SU-DHL-6 (cell line): ENCODE measurements around the gene UCP2.

Source experiments
- H2AFZ ChIP-seq: fragments of 200-600 bp; sonication (generic); 2 replicates; pipeline ENCODE4 v1.6.1; 2014; ENCODE audit warnings: low read depth, mild to moderate bottlenecking, moderate library complexity, mixed read lengths, antibody characterized with exemption, low read length; ENCODE audit not compliant: severe bottlenecking
- H3F3A ChIP-seq: fragments of 200-600 bp; shearing (Covaris generic); 2 replicates; pipeline ENCODE4 v1.6.0; 2016; ENCODE audit warnings: antibody characterized with exemption, mild to moderate bottlenecking; ENCODE audit not compliant: insufficient read depth
- H3K27ac ChIP-seq: fragments of 200-600 bp; sonication (generic); 2 replicates; pipeline ENCODE4 v1.5.1; 2016; ENCODE audit warnings: low read depth, mild to moderate bottlenecking, low read length, moderate library complexity, mixed read lengths
- H3K27me3 ChIP-seq: fragments of 200-600 bp; sonication (generic), shearing (Covaris generic); 2 replicates; pipeline ENCODE4 v1.6.0; 2014; ENCODE audit warnings: mild to moderate bottlenecking, low read length
- H3K36me3 ChIP-seq: fragments of 200-600 bp; sonication (generic); 2 replicates; pipeline ENCODE4 v1.6.1; 2014; ENCODE audit warnings: mild to moderate bottlenecking, low read length, mixed read lengths
- H3K4me2 ChIP-seq: fragments of 300-600, 200-600 bp; shearing (Covaris generic), sonication (generic); 2 replicates; pipeline ENCODE4 v1.6.0; 2014; ENCODE audit warnings: low read length, low read depth, mild to moderate bottlenecking; ENCODE audit not compliant: poor library complexity, severe bottlenecking
- H3K4me3 ChIP-seq: fragments of 200-600 bp; sonication (generic); 2 replicates; pipeline ENCODE4 v1.5.1; 2014; ENCODE audit warnings: antibody characterized with exemption, low read length, mild to moderate bottlenecking, mixed read lengths; ENCODE audit not compliant: insufficient read depth, poor library complexity, severe bottlenecking
- H3K79me2 ChIP-seq: fragments of 200-600 bp; sonication (generic); 2 replicates; pipeline ENCODE4 v1.6.1; 2014; ENCODE audit warnings: mild to moderate bottlenecking, low read length, moderate library complexity; ENCODE audit not compliant: insufficient read depth
- H3K9ac ChIP-seq: fragments of 200-600 bp; sonication (generic); 2 replicates; pipeline ENCODE4 v1.7.0; 2014; ENCODE audit warnings: mild to moderate bottlenecking, low read length
- H3K9me2 ChIP-seq: fragments of 200-600 bp; sonication (generic); replicated peaks from 2 replicates; pipeline ENCODE4 v1.6.1; 2014; ENCODE audit warnings: low read length; ENCODE audit not compliant: insufficient read depth
- H3K9me3 ChIP-seq: fragments of 200-600 bp; sonication (generic); 2 replicates; pipeline ENCODE4 v1.6.1; 2014; ENCODE audit warnings: low read length, mixed read lengths; ENCODE audit not compliant: insufficient read depth
- H4K20me1 ChIP-seq: fragments of 200-600 bp; sonication (generic); 2 replicates; pipeline ENCODE4 v1.6.1; 2014; ENCODE audit warnings: low read depth, mild to moderate bottlenecking, antibody characterized with exemption, low read length, moderate library complexity, mixed read lengths
- EZH2phosphoT487 ChIP-seq: fragments of 200-600 bp; sonication (generic), shearing (Covaris generic); conservative IDR thresholded peaks from 2 replicates; pipeline ENCODE4 v1.6.1; 2018; ENCODE audit warnings: mild to moderate bottlenecking, antibody characterized with exemption, low read length, moderate library complexity, mixed read lengths
- TF ChIP-seq, protein P1 (sequence below): fragments of 200-600 bp; sonication (generic); IDR thresholded peaks from one replicate; pipeline ENCODE4 v1.5.1; 2017; ENCODE audit warnings: antibody characterized with exemption, mild to moderate bottlenecking, low read length, moderate library complexity; ENCODE audit not compliant: insufficient read depth, poor library complexity, severe bottlenecking

Gene UCP2

DNA sequence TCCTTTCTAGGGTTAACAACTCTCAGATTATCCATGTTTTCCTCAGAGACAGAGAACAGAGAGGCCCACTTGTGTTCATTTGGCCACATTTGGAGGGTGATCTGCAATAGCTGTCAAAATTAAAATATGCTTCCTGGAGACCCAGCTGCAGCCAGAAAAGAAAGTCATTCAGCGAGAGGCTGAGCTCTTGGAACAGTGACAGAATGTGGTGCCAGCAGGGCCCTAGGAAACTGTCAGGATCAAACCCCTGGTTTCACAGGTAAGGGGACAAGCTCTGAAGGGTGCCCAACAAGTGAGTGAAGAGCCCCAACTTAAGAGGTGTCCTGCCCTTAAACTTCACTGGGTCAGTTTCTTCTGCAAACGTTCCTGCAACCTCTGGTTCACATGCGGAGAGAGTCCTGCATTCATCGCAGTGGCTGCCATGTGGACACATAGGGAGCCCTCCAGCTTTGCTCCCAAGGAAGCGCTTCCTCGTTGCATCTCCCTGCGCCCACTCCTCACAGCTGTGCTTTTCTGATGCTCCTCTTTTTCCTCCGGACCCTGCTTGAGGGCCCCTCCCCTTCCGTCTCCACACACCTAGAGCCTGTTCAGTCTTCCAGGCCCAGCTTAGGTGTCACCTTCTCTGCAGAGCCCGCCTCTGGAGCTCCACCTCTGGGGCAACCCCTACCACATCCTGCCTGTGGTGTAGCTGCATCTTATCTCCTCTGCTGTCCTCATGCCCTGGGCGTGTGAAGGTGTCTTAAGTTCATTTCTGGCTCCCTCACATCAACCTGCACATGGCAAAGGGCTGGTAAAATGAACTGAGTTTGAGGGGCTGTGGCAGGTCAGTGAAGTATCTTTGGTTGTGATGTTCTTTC is 22.3 kb upstream of the UCP2 start:
- no peaks in the 10 kb centered on the region for H3K79me2 ChIP-seq
- H4K20me1 ChIP-seq = no peaks in the 10 kb centered on the region
- no peak overlapping the region for H3K4me2 ChIP-seq
- H3K27me3 ChIP-seq = no peaks in the 10 kb centered on the region
- H3F3A ChIP-seq = no peaks in the 10 kb centered on the region
- H3K36me3 ChIP-seq = no peaks in the 10 kb centered on the region
- no peaks in the 10 kb centered on the region for H3K9me3 ChIP-seq
- no peak overlapping the region for H3K4me3 ChIP-seq
- TF ChIP-seq, protein P1, sequence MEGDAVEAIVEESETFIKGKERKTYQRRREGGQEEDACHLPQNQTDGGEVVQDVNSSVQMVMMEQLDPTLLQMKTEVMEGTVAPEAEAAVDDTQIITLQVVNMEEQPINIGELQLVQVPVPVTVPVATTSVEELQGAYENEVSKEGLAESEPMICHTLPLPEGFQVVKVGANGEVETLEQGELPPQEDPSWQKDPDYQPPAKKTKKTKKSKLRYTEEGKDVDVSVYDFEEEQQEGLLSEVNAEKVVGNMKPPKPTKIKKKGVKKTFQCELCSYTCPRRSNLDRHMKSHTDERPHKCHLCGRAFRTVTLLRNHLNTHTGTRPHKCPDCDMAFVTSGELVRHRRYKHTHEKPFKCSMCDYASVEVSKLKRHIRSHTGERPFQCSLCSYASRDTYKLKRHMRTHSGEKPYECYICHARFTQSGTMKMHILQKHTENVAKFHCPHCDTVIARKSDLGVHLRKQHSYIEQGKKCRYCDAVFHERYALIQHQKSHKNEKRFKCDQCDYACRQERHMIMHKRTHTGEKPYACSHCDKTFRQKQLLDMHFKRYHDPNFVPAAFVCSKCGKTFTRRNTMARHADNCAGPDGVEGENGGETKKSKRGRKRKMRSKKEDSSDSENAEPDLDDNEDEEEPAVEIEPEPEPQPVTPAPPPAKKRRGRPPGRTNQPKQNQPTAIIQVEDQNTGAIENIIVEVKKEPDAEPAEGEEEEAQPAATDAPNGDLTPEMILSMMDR = no peak
- no peak for TF ChIP-seq EZH2phosphoT487
- no peak overlapping the region for H3K9ac ChIP-seq
- H2AFZ ChIP-seq = no peak overlapping the region
- no peaks in the 10 kb centered on the region for H3K9me2 ChIP-seq
- no peak overlapping the region for H3K27ac ChIP-seq

DNA sequence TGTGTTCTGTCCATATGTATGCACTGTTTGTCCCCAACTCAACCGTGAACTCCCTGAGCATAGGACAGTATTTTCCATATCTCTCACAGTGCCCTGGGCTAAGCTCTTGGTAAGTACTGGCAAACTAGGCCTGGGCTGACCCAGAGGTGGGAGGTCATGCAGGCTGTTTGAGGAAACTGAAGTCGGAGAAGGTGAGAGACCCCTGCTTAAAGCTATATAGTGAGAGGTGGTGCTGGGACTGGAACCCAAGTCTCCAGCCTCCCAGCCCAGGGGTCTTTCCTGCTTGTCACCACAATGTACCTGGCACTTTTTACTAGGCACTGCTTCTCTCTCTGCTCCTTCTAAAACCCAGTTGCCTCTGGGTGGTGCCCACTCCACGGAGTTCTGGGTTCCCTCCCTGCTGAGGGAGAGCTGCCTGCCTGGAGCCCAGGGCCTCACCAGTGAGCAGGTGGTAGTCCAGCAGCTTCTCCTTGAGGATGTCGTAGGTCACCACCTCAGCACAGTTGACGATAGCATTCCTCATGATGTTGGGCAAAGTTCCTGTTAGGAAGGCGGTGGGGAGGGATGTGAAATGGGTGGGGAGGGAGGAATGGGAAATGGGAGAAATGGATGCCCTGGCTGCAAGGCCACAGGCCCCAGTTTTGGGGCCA is 21.5 kb upstream of the UCP2 start:
- TF ChIP-seq, protein P1 = no peak
- TF ChIP-seq EZH2phosphoT487 = no peak
- Histone ChIP-seq H2AFZ (no peak overlapping the region), H3K9me3 (no peaks in the 10 kb centered on the region), H4K20me1 (no peaks in the 10 kb centered on the region), H3K4me2 (no peak overlapping the region), H3K27ac (no peak overlapping the region), H3K9ac (no peak overlapping the region), H3F3A (no peaks in the 10 kb centered on the region), H3K27me3 (no peaks in the 10 kb centered on the region), H3K79me2 (no peaks in the 10 kb centered on the region), H3K9me2 (no peaks in the 10 kb centered on the region), H3K4me3 (no peak overlapping the region), H3K36me3 (no peaks in the 10 kb centered on the region)

GRCh38 chr11:74002832-74003231 is 20.2 kb upstream of the UCP2 start:
- Histone ChIP-seq H3K9me2 (no peaks in the 10 kb centered on the region), H3K9me3 (no peaks in the 10 kb centered on the region), H3K4me3 (no peak overlapping the region), H3F3A (no peaks in the 10 kb centered on the region), H3K9ac (no peak overlapping the region), H2AFZ (no peak overlapping the region), H3K79me2 (no peaks in the 10 kb centered on the region), H3K27me3 (no peaks in the 10 kb centered on the region), H3K4me2 (no peak overlapping the region), H3K36me3 (no peaks in the 10 kb centered on the region), H3K27ac (no peak overlapping the region), H4K20me1 (no peaks in the 10 kb centered on the region)
- TF ChIP-seq, protein P1 = no peak
- TF ChIP-seq EZH2phosphoT487 = no peak
